OCI-LY3 (cell line): Measurements from ENCODE around the gene TSPAN16.

Experiments
- CTCF ChIP-seq: fragments of 200-600, 300-600 bp; sonication (generic); IDR thresholded peaks from 2 replicates; pipeline ENCODE4 v1.5.1; 2014; ENCODE audit warnings: antibody characterized with exemption, low read length, low read depth
- EZH2phosphoT487 ChIP-seq: fragments of 200-600 bp; shearing (Covaris generic); IDR thresholded peaks from 2 replicates; pipeline ENCODE4 v1.6.1; 2018; ENCODE audit warnings: antibody characterized with exemption, mixed run types, low read depth

DNA sequence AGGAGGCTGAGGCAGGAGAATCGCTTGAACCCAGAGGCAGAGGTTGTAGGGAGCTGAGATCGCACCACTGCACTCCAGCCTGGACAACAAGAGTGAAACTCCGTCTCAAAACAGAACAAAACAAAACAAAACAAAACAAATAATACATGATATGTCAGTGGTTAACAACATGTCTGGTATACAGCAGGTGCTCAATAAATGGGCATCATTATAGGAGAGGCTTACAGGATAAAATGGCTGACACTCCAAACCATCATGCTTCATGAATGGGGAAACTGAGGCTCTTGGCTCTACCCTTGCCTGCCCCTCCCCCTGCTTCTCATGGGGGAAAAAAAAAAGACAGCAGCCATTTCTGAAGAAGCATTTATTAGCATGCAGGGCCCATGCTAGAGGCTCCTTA is 46.5 kb downstream of the TSPAN16 start:
- TF ChIP-seq CTCF (no peak), EZH2phosphoT487 (no peak)
